ENCODE data around the gene SPRR3. TPM values are rescaled to one million over a fixed set of nuclear protein-coding genes. Genes with fewer than 3 reads are reported as not detected.
A peak's percentile ranks its signal among the peaks of the same experiment; 100 is the strongest.

SPRR3 gene, protein sequence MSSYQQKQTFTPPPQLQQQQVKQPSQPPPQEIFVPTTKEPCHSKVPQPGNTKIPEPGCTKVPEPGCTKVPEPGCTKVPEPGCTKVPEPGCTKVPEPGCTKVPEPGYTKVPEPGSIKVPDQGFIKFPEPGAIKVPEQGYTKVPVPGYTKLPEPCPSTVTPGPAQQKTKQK
- polyA plus RNA-seq (2012; ENCODE audit: insufficient read depth, insufficient read length) = not detected

DNA sequence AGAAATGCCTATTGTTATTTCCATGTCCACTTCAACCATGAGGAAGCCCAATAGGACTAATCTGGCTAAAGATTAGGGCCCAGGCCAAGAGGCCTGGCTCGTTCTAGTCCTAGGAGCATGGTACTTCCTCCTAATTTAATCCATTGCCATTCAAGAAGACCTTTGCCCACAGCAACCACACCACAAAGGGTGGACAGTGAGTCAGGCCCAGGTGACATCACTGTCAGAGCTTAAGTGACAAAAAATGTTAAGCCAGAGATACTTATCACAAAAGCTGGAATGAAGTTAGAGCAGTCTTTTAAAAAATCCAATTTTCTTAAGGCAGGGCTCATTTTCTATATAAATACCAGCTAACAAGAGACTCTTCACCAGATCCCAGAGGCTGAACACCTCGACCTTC, at the start of gene SPRR3:
Gene SPRR3 (plus strand): TSS at position 368 of the 400 bp plus-strand sequence. CDS start 1,272 bp downstream, outside the sequence.
- no peak for DNase-seq (ENCODE audit: low read depth, low spot score)
- no peak within 1 kb of the TSS for H3K4me3 ChIP-seq (ENCODE audit: low read length)

DNA sequence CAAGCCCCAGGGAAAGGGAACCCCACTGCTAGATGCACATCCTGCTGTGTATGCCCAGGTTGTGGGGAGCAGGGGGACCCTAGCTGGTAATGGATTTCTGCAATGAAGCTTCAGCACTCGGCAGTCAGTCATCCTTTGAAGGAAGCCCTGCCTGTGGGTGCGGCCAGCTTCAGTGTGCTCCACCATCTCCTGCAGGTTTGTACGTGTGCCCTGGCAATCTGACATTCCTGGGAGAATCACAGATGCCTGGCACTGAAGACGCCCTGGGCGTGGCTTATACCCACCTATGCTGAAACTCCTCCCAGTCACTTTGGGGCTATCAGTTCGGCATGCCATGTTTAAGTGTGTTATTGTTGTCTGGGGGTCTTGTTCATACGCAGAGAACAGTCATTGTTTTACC, 47.8 kb upstream of the SPRR3 start:
- DNase-seq (ENCODE audit: low read depth, low spot score) = no peak
- no peak overlapping the region for H3K4me3 ChIP-seq (ENCODE audit: low read length)

DNA sequence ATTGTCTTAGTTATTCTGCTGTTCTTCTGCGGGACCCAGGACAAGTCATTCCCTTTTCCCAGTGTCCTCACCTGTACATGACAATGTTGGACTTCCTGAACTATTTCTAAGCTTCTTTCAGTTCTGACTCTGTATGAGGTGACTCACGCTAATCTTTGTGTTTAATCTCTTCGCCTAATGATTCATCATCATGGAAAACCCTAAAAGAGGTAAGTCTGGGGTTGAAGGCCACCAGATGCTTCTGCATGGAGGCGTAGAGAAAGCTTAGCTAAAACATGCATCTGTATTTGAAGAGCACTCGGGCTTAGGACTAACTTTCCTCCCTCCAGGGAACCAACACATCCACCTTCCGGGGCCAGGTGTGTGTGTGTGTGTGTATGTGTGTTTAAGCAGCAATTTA, 47.1 kb upstream of the SPRR3 start:
- no peak overlapping the region for H3K4me3 ChIP-seq (ENCODE audit: low read length)
- no peak for DNase-seq (ENCODE audit: low read depth, low spot score)

DNA sequence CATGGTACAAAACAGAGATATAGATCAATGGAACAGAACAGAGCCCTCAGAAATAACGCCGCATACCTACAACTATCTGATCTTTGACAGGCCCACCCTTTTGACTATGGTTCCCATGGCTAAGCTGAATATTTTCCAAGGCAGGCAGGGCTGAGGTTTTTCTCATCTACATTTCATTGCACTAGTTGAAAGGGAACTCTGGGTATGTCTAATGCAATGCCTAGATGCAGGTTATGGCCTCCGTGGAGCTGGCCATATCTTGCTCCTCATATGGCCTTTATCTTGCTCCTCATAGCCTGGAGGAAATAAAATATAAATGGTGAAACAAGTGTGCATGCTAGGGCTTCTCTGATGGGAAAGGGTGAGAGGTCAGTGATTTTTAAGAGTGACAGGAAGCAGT, 44.0 kb upstream of the SPRR3 start:
- no peak for DNase-seq (ENCODE audit: low read depth, low spot score)
- H3K4me3 ChIP-seq (ENCODE audit: low read length) = no peak overlapping the region

DNA sequence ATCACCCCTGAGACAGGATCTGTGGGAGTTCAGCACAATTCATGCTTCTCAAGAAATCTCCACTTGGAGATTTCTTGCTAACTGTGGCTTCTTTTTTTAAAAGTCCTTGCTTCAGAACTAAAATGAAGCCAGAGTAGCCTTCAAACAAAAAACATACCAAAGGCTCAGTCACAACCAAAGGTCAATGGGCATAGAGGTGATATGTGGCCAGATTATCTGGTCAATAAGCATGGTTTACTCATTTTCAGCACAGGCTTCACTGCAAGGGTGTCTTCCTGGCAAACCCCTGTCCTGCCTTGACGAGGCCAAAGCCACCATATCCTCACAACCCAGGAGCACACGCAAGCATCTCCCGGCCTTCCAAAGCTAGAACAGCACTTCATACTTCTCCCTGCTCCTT, 42.3 kb upstream of the SPRR3 start:
- no peak for DNase-seq (ENCODE audit: low read depth, low spot score)

DNA sequence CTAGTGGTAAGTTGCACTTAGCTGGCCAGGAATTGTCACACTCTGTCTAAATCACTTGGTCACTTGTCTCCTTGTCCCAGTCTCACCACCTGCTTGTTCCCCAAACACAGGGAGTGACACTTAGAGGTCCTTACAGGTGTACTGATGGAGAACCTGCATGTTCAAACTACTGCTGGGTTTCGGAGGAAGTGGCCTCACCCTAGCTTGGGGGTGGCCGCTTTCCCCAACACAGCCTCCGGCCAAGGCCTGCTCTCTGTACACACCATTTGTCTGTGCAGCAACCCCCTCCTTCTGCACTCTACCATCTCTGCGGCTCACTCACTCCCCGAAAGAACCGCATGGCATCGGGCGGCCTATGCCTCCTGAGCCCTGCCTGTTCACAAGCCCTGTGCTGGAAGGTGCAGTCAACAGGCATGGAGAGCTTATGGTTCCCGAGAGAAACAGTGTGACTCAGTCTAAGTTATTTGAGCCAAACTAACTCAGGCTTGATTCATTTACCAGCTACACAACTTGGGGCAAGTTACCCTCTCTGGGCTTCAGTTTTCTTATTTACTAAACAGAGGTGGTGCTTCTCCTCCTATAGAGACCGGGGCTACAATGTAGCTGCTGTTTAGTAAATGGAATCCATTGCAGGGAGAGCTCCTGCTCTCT, 41.6 kb upstream of the SPRR3 start:
- H3K4me3 ChIP-seq (ENCODE audit: low read length) = no peak overlapping the region

More for the DNA sequence above, 42.3 kb upstream of the SPRR3 start:
- H3K4me3 ChIP-seq (ENCODE audit: low read length) = no peak overlapping the region

DNA sequence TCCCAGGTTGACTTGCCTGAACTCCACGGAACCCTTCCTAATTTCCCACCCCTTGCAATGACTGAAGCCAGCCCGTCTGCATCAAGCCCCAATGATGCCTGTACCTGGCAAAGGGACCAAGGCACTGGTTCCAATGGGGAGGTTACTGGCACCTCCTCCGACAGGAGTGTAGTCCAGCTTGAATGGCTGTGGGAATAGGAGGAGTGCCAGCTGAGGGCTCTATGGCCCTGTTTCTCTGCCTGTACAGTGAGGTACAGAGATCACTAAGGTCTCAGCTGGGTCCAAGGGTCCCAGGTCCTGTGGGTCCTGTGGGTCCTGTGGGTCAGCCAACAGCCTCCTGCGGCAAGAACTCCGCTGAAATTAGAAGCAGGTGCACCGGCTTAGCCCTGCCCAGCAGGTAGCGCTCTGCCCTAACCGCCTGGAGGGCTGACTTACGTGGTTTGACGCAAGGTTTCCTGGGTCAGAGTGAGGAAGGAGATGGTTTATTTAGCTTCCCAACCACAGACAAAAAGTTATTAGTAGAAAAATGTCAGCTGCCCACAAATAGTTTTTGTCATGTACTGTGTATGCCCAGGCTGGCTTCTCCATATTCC, 41.0 kb upstream of the SPRR3 start:
- H3K4me3 ChIP-seq (ENCODE audit: low read length) = no peak overlapping the region
- peak; percentile 16 for DNase-seq (ENCODE audit: low read depth, low spot score)

More for the DNA sequence above, 41.6 kb upstream of the SPRR3 start:
- DNase-seq (ENCODE audit: low read depth, low spot score) = no peak

DNA sequence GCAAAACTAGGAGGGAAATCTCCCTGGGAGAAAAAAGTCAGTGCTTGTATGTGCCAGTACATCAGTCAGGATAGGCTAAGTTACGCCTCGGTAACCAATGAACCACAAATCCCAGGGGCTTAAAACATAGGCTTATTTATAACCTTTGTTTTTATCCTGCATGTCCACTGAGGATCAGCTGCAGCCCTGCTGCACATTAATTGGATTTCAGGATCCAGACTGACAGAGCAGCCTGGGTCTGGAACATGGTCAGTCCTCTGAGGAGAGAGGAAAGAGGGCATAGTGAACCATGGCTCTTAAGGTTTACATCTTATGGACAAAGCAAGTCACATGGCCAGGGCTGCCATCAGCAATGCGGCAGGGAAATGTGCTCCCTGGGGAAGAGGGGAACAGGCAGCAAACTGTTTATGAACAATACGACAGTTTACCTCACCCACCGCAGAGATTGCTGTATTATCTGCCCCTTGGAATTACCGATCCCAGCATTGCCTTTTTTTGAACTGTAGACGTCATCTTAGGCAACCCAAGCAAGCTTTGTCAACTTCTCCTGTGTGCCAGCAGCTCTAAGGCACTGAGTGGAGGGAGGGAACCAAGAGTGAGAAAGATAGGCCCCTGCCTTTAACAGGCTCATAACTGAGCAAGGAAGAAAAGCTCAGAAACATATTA, 40.2 kb upstream of the SPRR3 start:
- no peak overlapping the region for H3K4me3 ChIP-seq (ENCODE audit: low read length)
- DNase-seq (ENCODE audit: low read depth, low spot score) = no peak

DNA sequence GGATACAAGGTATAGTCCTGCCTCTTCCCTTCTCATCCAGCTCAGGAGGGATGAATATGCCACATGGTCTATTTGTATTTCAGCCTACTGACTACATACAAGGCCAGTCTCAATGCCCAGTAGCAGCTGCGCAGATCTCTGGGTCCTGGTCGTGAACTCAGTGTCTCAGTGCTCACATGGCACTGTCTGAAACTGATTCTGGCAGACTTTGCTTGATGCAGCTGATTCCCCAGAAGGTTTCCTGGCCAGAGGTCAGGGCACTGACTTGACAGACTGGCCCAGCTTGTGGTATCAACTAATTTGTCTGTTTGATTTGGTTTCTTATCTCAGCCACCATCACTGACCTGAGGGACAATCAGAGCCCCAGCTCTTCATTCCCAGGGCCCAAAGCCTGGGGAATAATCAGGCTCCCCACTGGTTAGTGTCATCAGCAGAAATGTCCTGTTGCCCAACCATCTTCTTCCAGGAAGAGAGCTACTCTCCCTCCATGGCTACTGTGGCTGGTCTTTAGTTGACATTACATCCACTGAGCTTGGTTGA, 38.6 kb upstream of the SPRR3 start:
- no peak overlapping the region for H3K4me3 ChIP-seq (ENCODE audit: low read length)
- DNase-seq (ENCODE audit: low read depth, low spot score) = no peak

DNA sequence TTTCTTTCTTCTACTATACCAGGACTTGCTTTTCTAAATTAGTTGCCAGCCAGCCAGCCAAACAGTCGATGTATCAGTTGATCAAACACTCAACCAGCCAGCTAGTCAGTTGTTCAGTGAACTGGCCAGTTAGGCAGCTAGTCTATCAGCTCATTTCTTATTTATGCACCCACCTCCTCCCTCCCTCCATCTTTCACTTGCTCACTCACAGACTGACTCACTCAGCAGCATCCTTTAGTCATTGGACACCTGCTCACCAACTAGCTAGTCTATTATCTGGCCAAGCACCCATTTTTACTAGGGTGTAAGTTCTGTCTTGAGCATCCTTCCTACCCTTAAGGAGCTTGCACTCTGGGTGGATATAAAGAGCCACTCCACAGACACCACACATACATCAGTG, 37.0 kb upstream of the SPRR3 start:
- DNase-seq (ENCODE audit: low read depth, low spot score) = no peak

DNA sequence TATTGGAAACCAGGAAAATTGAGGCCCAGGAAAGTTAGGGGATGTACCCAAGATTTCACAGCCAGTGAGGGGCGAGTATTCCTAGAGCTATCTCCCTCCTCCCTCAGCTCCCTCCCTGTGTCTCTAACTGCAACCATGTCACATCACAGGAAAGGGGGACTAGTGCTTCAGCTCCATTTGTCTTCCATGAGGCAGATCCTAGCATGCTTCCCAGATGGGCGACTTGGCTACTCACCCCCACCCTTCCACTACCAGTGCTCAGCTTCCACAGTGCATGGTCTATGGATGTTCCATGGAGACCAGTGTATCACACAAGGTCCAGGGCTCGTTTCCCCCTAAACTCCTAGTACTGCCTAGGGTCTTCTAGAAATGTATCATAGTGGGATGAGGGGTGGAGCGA, 35.7 kb upstream of the SPRR3 start:
- H3K4me3 ChIP-seq (ENCODE audit: low read length) = no peak overlapping the region
- no peak for DNase-seq (ENCODE audit: low read depth, low spot score)

More for the DNA sequence above, 37.0 kb upstream of the SPRR3 start:
- no peak overlapping the region for H3K4me3 ChIP-seq (ENCODE audit: low read length)

DNA sequence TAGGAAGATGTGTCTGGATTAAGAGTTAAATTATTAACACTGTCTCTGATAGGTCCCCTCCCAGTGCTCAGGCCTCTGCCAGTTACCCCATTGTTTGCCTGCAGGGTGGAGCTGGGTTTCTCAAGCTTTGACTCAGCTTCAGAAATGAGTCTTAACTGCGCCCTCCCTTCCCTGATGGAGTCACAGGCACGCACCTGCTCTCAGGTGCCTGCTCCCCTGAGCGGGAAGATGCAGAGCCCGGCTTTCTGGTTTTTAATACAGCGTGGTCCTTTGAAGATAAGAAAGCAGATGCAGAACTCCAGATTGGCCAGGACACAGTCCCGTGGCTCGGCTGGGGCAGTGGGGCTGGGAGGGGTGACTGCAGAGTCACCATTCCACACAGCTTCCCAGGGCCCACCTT, 34.3 kb upstream of the SPRR3 start:
- DNase-seq (ENCODE audit: low read depth, low spot score) = no peak
- H3K4me3 ChIP-seq (ENCODE audit: low read length) = no peak overlapping the region

DNA sequence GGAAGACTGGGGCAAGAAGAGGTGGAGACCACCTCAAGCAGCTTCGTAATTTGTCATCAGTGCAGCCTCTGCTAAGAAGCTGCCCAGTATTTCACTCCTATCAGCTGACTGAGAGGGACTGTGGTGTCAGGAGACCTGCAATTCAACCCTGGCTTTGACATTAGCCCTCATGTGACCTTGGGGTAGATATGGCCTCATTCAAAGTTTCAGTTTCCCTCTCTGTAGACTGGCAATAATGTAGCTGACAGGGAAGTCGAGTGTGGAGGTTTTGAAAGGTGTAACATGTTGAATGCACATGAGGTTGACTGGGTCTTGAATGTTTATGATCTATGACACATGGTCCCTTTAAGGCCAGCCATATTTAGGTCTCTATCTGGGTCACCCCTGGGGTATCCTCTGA, 33.3 kb upstream of the SPRR3 start:
- no peak for DNase-seq (ENCODE audit: low read depth, low spot score)
- H3K4me3 ChIP-seq (ENCODE audit: low read length) = no peak overlapping the region

DNA sequence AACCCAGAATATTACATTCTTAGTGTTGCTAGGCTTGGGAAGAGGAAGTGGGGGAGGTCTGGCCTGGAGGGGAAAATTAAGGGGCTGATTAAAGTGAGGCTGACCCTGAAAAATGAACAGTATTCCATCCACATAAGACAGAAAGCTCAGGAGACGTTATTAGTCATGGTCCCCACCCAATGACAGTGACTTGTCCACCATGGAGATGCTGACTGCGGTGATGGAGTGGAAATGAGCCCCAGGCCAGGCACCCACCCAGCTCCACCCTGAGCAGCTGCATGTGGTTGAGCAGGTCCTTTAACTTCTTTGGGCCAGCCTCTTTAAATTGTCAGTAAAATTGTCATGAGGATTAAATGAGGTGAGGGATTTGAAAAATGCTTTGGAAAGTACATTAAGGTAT, 32.5 kb upstream of the SPRR3 start:
- no peak overlapping the region for H3K4me3 ChIP-seq (ENCODE audit: low read length)
- DNase-seq (ENCODE audit: low read depth, low spot score) = no peak

DNA sequence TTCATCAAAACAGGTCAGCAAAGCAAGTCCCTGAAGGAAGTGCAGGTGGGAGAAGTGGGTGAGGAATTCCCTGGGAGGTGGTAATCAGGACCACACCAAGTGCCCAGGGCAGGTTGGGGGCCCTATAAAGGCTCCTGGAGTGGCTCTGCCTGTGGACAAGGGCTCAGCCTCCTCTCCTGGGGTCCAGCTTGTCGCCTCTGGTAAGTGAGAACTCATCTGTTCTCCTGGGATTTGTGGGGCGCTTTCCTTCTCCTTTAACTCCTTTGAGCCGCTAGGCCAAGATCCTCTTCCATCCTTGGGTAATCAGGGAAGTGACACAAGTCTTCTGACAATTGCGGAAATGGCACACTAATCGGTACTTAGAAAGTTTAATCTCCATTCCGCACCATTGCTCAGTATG, 31.1 kb upstream of the SPRR3 start, which contains the start of gene SPRR4:
Gene SPRR4 (plus strand): TSS at position 154 of the 400 bp plus-strand sequence. CDS start 1,243 bp downstream, outside the sequence.
- H3K4me3 ChIP-seq (ENCODE audit: low read length) = no peak within 1 kb of the TSS
- DNase-seq (ENCODE audit: low read depth, low spot score) = no peak

DNA sequence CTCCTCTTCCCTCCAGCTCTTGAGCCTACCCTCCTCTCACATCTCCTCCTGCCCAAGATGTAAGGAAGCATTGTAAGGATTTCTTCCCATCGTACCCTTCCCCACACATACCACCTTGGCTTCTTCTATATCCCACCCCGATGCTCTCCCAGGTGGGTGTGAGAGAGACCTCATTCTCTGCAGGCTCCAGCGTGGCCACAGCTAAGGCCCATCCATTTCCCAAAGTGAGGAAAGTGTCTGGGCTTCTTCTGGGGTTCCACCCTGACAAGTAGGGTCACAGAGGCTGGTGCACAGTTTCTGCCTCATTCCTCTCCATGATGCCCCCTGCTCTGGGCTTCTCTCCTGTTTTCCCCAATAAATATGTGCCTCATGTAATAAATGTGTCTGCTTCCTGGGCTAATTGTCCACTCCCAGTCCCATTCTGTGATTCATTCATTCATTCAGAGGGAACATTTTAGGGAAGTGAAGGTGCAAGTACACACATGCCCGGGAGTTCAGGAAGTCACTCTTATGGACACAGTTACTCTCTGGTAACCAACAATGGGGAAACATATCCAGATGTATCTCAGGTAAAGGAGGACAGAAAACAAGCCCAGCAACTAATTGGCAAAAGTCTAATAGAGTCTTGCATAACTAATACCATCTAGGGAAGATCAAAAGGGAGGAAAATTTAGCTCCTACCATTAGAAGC, 29.2 kb upstream of the SPRR3 start:
- DNase-seq (ENCODE audit: low read depth, low spot score) = no peak
- H3K4me3 ChIP-seq (ENCODE audit: low read length) = no peak overlapping the region

DNA sequence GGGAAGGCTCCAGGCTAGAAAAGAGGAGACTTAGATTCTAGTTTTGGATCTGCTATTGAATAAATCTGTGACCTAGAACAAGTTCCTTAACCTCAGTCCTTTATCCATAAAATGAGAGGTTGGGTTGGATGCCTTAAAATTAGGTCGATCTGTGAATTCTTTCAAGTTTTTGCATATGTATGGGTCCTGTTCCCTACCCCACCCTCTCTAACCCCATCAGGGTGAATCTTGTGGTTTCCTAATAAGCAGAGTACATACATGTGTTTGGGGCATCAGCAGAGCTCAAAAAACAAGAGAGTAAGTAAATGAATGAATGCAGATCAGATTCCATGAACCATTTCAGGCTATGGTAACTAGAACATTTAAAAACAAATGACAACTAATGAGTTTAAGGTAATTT, 24.9 kb upstream of the SPRR3 start:
- no peak overlapping the region for H3K4me3 ChIP-seq (ENCODE audit: low read length)

DNA sequence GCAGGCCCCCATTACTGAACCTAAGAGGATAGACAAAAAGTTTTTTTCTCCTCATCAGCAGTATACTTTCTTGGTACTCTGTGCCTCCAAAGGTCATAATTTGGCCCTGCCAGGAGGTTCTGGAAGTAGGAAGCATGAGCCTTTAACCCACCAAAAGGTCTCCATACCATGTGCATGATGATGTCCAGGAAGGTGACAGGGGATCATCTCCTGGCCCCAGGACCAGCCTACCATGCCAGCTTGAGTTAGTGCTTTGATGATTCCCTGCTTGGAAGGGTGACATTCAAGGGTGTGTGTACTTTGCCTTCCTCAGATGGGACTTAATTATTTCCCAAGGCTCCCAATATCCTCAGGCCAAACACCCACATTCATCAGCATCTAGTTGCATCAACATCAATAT, 23.9 kb upstream of the SPRR3 start:
- H3K4me3 ChIP-seq (ENCODE audit: low read length) = no peak overlapping the region
- no peak for DNase-seq (ENCODE audit: low read depth, low spot score)

More for the DNA sequence above, 24.9 kb upstream of the SPRR3 start:
- DNase-seq (ENCODE audit: low read depth, low spot score) = no peak

DNA sequence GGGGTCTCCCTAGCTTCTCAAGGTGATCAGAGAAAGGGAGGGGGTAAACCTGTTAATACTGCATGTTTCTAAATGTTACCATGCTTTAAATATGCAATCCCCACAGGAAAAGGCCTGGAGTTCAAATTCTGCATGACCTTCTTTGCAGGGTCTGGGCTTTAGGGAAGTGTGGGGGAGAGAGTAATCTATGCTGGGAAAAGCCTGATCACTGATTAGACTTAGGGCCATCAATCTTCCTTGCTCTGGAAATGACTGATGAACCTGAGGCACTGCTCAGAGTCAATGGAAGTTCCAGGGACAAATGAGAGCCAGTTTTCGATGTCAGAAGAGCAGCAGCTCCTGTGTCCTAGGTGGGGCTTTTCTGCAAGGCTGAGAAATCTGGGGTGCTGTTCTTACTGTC, 20.9 kb upstream of the SPRR3 start:
- DNase-seq (ENCODE audit: low read depth, low spot score) = no peak
- H3K4me3 ChIP-seq (ENCODE audit: low read length) = no peak overlapping the region

All from Jurkat, Clone E6-1 (cell line).